ENCODE data around the gene POPDC2.

- TF ChIP-seq CTCF (IDR thresholded peaks at IDR 0.05) (no peak), SMAD3 (CRISPR knock-in tag; IDR thresholded peaks at IDR 0.05; ENCODE audit: borderline replicate concordance) (no peak), ATF6 (CRISPR knock-in tag; IDR thresholded peaks at IDR 0.05) (no peak), NR3C1 (CRISPR knock-in tag; conservative IDR thresholded peaks at IDR 0.05; ENCODE audit: low read depth) (no peak), ARID4B (CRISPR knock-in tag; IDR thresholded peaks at IDR 0.05; ENCODE audit: borderline replicate concordance) (no peak), USF1 (CRISPR knock-in tag; IDR thresholded peaks at IDR 0.05) (no peak), FOXP4 (CRISPR knock-in tag; IDR thresholded peaks at IDR 0.05) (no peak), ESRRA (CRISPR knock-in tag; IDR thresholded peaks at IDR 0.05; ENCODE audit: borderline replicate concordance) (no peak), SP1 (CRISPR knock-in tag; conservative IDR thresholded peaks at IDR 0.05) (no peak), GRHL2 (CRISPR knock-in tag; IDR thresholded peaks at IDR 0.05; ENCODE audit: insufficient replicate concordance, severe bottlenecking) (no peak), CDX4 (CRISPR knock-in tag; IDR thresholded peaks at IDR 0.05; ENCODE audit: borderline replicate concordance) (no peak), IRF1 (CRISPR knock-in tag; IDR thresholded peaks at IDR 0.05) (no peak)
Measured at GRCh38 chr3:119613201-119613600, 47.2 kb downstream of the POPDC2 start.
